Measurements from ENCODE around the gene RAB44. TPM values are rescaled to one million over a fixed set of nuclear protein-coding genes. Genes with fewer than 3 reads are reported as not detected.
A peak's percentile ranks its signal among the peaks of the same experiment; 100 is the strongest.

RAB44 gene
- total RNA-seq, 6 experiments from 2014 or later = 0.05 to 0.07 (median 0.07) TPM; not detected in 3

- ATAC-seq = peak; percentile 70 to 90 (median 78)
- Histone ChIP-seq H3K4me3 (no peak overlapping the region), H3K4me1 (peaks cover 0 to 6% (median 0%) of the 10 kb centered on the region in 4 donors), H3K27me3 (no peaks in the 10 kb centered on the region), H3K9me3 (no peaks in the 10 kb centered on the region), H3K36me3 (no peaks in the 10 kb centered on the region), H3K27ac (peak overlapping the region in 2 of 3 donors; percentile 11 to 83)
- peak; percentile 68 to 87 (median 76) for DNase-seq
- intact Hi-C loops (cut with DNase I) = no loop called here
- WGBS (ENCODE audit: insufficient coverage, low coverage, low lambda C conversion rate, missing lambda C conversion rate) = 15% methylated on average over 17 of the region's 24 CpGs
- TF ChIP-seq CTCF (IDR thresholded peaks at IDR 0.05) (no peak), POLR2A (IDR thresholded peaks at IDR 0.05) (no peak)
Observed at GRCh38 chr6:36735110-36736071, 37.8 kb downstream of the RAB44 start.

- peaks cover 0 to 6% (median 0%) of the 10 kb centered on the region in 4 donors for H3K4me1 ChIP-seq
- no peaks in the 10 kb centered on the region for H3K27me3 ChIP-seq
- no peaks in the 10 kb centered on the region for H3K36me3 ChIP-seq
- H3K4me3 ChIP-seq = no peak overlapping the region
- H3K9me3 ChIP-seq = no peaks in the 10 kb centered on the region
- no peak for TF ChIP-seq CTCF (IDR thresholded peaks at IDR 0.05)
- no peak for TF ChIP-seq POLR2A (IDR thresholded peaks at IDR 0.05)
- DNase-seq (no peak), ATAC-seq (no peak)
- intact Hi-C loops (cut with DNase I) = no loop called here
- H3K27ac ChIP-seq = no peak overlapping the region
- 60% methylated on average over 1 of the region's 14 CpGs for WGBS (ENCODE audit: insufficient coverage, low coverage, low lambda C conversion rate, missing lambda C conversion rate)
Observed at GRCh38 chr6:36737043-36737785, 39.6 kb downstream of the RAB44 start.

GRCh38 chr6:36738108-36738507 lies 40.5 kb downstream of the RAB44 start:
- no peak for TF ChIP-seq POLR2A (IDR thresholded peaks at IDR 0.05)
- no peak for TF ChIP-seq CTCF (IDR thresholded peaks at IDR 0.05)
- ATAC-seq (no peak), DNase-seq (no peak)
- H3K9me3 ChIP-seq = no peaks in the 10 kb centered on the region
- H3K27me3 ChIP-seq = no peaks in the 10 kb centered on the region
- intact Hi-C loops (cut with DNase I) = no loop called here
- no peak overlapping the region for H3K27ac ChIP-seq
- peaks cover 0 to 6% (median 0%) of the 10 kb centered on the region in 4 donors for H3K4me1 ChIP-seq
- no peak overlapping the region for H3K4me3 ChIP-seq
- WGBS (ENCODE audit: insufficient coverage, low coverage, low lambda C conversion rate, missing lambda C conversion rate) = 86% methylated on average over 1 of the region's 1 CpG
- H3K36me3 ChIP-seq = no peaks in the 10 kb centered on the region

- peak in 1 of 4 donors; percentile 9 for ATAC-seq
- Histone ChIP-seq H3K36me3 (no peaks in the 10 kb centered on the region), H3K4me1 (peaks cover 0 to 4% (median 0%) of the 10 kb centered on the region in 4 donors), H3K4me3 (no peak overlapping the region), H3K27ac (no peak overlapping the region), H3K27me3 (no peaks in the 10 kb centered on the region), H3K9me3 (no peaks in the 10 kb centered on the region)
- no peak for TF ChIP-seq CTCF (IDR thresholded peaks at IDR 0.05)
- no peak for TF ChIP-seq POLR2A (IDR thresholded peaks at IDR 0.05)
- 62% methylated on average over 12 of the region's 13 CpGs for WGBS (ENCODE audit: insufficient coverage, low coverage, low lambda C conversion rate, missing lambda C conversion rate)
- no peak for DNase-seq
- intact Hi-C loops (cut with DNase I) = no loop called here
Observed at GRCh38 chr6:36739947-36740817, 42.6 kb downstream of the RAB44 start.

All from right lobe of liver (tissue), 6 donors.